ENCODE measurements around the gene ACTRT2. TPM values are rescaled to one million over a fixed set of nuclear protein-coding genes. Genes with fewer than 3 reads are reported as not detected.

Gene ACTRT2
- total and polyA plus RNA-seq, 2 experiments from 2014 or later, result not detected

DNA sequence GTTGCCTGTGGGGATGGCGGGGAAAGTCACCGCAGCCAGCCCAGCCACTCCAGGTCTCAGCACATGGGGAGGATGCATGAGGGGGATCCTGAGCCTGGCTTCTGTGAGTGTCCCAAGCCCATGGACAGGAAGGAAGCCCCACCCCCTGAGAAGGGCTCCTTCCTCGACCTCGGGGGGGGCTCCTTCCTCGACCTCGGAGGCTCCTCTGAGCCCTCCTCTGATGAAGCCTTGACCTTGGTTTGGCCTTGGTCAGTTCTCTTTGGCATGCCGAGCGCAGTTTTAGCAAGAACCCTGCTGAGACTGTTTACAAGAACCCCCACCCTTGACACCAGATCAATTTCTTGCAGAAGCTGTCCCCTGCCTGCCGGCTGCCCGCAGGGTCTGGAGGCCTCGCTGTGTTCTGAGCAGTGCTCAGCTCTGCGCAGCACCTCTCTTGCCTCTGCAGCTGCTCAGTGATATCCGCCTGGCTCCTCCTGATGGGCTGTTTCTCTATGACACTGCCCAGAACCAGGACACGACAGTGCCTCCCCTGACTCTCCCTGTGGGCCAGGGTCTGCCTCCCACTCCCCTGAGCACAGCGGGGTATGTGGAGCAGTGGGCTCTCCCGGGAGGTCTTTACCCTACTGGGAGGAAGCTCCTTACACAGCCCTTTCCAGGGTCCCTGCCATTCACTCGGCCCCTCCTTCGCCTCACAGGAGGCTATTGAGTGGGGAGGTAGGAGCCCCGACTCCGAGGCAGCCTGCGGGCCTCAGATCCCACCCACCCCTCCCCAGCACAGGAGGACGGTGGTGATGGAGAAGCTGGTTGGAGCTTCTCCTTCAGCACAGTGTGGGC is 15.4 kb downstream of the ACTRT2 start (continued):
- TF ChIP-seq, protein P1, sequence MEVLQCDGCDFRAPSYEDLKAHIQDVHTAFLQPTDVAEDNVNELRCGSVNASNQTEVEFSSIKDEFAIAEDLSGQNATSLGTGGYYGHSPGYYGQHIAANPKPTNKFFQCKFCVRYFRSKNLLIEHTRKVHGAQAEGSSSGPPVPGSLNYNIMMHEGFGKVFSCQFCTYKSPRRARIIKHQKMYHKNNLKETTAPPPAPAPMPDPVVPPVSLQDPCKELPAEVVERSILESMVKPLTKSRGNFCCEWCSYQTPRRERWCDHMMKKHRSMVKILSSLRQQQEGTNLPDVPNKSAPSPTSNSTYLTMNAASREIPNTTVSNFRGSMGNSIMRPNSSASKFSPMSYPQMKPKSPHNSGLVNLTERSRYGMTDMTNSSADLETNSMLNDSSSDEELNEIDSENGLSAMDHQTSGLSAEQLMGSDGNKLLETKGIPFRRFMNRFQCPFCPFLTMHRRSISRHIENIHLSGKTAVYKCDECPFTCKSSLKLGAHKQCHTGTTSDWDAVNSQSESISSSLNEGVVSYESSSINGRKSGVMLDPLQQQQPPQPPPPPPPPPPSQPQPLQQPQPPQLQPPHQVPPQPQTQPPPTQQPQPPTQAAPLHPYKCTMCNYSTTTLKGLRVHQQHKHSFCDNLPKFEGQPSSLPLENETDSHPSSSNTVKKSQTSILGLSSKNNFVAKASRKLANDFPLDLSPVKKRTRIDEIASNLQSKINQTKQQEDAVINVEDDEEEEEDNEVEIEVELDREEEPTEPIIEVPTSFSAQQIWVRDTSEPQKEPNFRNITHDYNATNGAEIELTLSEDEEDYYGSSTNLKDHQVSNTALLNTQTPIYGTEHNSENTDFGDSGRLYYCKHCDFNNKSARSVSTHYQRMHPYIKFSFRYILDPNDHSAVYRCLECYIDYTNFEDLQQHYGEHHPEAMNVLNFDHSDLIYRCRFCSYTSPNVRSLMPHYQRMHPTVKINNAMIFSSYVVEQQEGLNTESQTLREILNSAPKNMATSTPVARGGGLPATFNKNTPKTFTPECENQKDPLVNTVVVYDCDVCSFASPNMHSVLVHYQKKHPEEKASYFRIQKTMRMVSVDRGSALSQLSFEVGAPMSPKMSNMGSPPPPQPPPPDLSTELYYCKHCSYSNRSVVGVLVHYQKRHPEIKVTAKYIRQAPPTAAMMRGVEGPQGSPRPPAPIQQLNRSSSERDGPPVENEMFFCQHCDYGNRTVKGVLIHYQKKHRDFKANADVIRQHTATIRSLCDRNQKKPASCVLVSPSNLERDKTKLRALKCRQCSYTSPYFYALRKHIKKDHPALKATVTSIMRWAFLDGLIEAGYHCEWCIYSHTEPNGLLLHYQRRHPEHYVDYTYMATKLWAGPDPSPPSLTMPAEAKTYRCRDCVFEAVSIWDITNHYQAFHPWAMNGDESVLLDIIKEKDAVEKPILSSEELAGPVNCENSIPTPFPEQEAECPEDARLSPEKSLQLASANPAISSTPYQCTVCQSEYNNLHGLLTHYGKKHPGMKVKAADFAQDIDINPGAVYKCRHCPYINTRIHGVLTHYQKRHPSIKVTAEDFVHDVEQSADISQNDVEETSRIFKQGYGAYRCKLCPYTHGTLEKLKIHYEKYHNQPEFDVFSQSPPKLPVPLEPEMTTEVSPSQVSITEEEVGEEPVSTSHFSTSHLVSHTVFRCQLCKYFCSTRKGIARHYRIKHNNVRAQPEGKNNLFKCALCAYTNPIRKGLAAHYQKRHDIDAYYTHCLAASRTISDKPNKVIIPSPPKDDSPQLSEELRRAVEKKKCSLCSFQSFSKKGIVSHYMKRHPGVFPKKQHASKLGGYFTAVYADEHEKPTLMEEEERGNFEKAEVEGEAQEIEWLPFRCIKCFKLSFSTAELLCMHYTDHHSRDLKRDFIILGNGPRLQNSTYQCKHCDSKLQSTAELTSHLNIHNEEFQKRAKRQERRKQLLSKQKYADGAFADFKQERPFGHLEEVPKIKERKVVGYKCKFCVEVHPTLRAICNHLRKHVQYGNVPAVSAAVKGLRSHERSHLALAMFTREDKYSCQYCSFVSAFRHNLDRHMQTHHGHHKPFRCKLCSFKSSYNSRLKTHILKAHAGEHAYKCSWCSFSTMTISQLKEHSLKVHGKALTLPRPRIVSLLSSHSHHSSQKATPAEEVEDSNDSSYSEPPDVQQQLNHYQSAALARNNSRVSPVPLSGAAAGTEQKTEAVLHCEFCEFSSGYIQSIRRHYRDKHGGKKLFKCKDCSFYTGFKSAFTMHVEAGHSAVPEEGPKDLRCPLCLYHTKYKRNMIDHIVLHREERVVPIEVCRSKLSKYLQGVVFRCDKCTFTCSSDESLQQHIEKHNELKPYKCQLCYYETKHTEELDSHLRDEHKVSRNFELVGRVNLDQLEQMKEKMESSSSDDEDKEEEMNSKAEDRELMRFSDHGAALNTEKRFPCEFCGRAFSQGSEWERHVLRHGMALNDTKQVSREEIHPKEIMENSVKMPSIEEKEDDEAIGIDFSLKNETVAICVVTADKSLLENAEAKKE (CRISPR knock-in tag; IDR thresholded peaks at IDR 0.05), result no peak
- TF ChIP-seq ZNF114 (CRISPR knock-in tag; IDR thresholded peaks at IDR 0.05) (no peak), JUNB (IDR thresholded peaks at IDR 0.05; ENCODE audit: unreplicated experiment) (no peak), EZH2 (IDR thresholded peaks at IDR 0.05; ENCODE audit: low read depth, unreplicated experiment) (no peak), NANOG (IDR thresholded peaks at IDR 0.05; ENCODE audit: borderline replicate concordance) (no peak), EZH2phosphoT487 (IDR thresholded peaks at IDR 0.05; ENCODE audit: unreplicated experiment) (no peak), ZNF331 (CRISPR knock-in tag; IDR thresholded peaks at IDR 0.05; ENCODE audit: low read depth) (no peak), POLR2AphosphoS5 (IDR thresholded peaks at IDR 0.05; ENCODE audit: low read depth) (no peak), STAT1 (IDR thresholded peaks at IDR 0.05; ENCODE audit: unreplicated experiment) (no peak), CREB1 (CRISPR knock-in tag; IDR thresholded peaks at IDR 0.05; ENCODE audit: low read depth) (no peak)
- TF ChIP-seq, protein P2, sequence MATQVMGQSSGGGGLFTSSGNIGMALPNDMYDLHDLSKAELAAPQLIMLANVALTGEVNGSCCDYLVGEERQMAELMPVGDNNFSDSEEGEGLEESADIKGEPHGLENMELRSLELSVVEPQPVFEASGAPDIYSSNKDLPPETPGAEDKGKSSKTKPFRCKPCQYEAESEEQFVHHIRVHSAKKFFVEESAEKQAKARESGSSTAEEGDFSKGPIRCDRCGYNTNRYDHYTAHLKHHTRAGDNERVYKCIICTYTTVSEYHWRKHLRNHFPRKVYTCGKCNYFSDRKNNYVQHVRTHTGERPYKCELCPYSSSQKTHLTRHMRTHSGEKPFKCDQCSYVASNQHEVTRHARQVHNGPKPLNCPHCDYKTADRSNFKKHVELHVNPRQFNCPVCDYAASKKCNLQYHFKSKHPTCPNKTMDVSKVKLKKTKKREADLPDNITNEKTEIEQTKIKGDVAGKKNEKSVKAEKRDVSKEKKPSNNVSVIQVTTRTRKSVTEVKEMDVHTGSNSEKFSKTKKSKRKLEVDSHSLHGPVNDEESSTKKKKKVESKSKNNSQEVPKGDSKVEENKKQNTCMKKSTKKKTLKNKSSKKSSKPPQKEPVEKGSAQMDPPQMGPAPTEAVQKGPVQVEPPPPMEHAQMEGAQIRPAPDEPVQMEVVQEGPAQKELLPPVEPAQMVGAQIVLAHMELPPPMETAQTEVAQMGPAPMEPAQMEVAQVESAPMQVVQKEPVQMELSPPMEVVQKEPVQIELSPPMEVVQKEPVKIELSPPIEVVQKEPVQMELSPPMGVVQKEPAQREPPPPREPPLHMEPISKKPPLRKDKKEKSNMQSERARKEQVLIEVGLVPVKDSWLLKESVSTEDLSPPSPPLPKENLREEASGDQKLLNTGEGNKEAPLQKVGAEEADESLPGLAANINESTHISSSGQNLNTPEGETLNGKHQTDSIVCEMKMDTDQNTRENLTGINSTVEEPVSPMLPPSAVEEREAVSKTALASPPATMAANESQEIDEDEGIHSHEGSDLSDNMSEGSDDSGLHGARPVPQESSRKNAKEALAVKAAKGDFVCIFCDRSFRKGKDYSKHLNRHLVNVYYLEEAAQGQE (IDR thresholded peaks at IDR 0.05; ENCODE audit: unreplicated experiment), result no peak

All from GM23338 (cell line).